CD4-positive, alpha-beta T cell treated with Interleukin-15 for 4 hours (primary cell): ENCODE measurements around the gene CAPN3.

Experiments
- DNase-seq: peaks from one replicate; pipeline ENCODE4 v3.0.0-alpha.2; 2020; ENCODE audit warnings: low spot score

Gene CAPN3

DNA sequence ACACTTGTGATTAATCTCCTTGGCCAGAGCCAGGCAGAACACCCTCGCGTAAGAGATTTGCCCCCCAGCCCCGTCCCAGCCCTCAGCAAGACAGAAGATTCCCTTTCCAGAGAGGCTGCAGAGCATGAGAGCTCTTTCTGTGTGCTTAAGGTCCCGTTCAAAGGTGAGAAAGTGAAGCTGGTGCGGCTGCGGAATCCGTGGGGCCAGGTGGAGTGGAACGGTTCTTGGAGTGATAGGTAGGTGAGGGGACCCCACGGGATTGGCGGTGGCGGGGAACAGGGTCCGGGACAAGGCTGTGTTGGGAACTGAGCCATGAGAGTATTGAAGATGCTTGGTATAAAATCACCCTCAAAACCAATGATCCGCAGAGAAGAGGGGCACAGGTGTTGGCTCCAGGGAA lies 34.8 kb downstream of the CAPN3 start:
- DNase-seq: no peak

DNA sequence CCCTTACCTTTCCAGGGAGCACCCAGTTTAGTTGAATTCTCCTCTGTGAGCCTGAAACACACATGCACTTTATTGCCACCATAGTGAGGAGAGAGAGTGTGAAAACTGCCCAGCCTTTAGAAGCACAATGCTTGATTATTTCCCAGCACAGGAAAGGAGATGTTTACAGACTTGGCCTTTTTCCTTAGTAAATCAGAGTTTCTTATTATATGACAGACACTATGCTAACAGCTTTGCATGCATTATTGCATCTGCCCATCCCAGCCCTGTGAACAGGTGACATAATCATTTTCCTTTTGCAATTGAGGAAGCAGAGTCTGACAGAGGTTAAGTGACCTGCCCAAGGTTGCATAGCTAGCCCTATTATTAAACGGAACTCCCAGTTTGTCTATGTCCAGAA lies 36.5 kb downstream of the CAPN3 start:
- no peak for DNase-seq

DNA sequence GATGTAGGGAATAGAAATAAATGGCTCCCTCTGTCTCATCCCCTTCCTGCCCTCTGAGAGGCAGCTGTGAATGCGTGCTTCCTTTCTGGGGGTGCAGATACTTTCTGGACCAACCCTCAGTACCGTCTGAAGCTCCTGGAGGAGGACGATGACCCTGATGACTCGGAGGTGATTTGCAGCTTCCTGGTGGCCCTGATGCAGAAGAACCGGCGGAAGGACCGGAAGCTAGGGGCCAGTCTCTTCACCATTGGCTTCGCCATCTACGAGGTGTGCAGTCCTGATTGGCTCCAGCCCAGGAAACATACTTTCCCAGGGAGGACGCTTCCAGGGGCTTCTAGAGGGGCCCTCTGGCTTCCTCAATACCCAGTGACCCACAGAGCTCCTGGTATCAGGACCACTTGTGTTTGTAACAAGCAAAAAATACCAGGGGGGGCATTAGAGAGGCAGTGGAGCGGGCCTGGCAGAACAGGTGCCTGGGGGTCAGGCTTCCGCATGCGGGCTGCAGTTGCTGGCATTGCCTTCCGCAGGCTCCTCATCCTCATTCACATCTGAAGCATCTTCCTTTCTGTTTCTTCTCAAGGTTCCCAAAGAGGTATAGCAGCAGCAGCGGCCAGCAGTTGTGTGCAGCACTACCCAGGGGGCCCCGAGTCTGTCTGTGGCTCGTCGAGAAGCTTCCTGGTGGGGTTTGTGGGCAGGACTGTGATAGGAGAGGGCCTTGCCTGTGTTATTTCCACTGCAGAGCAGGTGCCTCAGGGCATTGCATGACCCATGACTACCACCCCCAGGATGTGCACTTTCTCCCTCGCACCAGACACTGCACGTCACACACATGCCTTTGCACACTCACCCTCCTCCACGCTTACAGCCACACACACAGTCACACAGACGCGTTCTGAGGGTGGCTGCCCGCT lies 42.5 kb downstream of the CAPN3 start:
- DNase-seq: no peak

- DNase-seq: no peak
Observed at GRCh38 chr15:42402455-42403205, 43.3 kb downstream of the CAPN3 start.

DNA sequence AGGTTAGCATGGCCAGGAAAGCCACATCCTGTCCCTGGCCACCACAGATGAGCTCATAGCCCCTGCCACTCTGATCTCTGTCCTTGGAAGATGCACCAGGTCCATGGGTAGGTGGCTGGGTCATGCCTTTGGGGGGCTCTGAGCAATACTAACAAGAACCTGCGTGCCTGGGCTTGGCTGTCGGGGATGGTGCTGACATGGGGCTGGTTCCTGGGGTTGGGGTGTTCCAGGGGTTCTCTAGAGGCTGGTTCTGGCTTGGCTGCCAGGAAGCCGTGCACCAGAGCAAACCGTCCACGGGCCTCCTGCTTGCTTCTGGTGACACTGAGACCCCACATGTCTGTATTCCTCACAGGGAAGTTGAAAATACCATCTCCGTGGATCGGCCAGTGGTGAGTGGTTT lies 44.1 kb downstream of the CAPN3 start:
- DNase-seq: no peak

DNA sequence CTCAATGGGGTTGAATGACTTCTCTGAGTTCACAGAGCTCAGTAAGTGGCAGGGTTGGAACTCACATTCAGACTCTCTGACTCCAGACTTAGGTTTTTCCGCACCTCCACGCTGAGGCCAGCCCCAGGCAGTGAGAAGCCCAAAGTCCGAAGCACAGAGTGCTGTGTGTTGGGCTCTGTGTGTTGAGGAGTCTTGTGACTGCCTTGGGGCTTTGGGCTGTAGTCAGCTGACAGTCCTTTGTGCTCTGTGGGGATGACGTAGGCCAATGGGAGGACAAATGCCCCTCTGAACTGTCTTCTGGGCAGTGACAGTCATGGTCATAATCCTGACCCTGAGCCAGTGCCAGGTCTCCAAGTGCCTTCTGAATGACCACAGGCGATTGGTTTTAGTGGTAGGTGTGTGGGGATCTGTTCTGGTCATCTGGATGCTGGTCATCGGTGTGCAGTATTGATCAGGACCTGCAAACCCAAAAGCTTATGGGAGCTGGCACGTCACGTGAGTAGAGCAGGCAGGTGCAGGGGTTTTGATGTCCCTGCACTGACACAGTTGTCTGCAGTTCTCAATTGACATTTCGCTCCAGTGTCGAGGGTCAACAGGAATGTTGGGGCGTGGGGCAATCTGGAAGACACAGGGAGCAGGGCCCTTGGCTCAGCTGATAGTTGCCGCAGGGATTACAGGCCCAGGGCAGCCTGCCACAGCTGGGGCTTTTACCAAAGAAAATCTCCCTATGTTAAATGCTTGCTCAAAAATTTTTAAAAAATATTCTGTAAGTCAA lies 45.3 kb downstream of the CAPN3 start:
- no peak for DNase-seq

DNA sequence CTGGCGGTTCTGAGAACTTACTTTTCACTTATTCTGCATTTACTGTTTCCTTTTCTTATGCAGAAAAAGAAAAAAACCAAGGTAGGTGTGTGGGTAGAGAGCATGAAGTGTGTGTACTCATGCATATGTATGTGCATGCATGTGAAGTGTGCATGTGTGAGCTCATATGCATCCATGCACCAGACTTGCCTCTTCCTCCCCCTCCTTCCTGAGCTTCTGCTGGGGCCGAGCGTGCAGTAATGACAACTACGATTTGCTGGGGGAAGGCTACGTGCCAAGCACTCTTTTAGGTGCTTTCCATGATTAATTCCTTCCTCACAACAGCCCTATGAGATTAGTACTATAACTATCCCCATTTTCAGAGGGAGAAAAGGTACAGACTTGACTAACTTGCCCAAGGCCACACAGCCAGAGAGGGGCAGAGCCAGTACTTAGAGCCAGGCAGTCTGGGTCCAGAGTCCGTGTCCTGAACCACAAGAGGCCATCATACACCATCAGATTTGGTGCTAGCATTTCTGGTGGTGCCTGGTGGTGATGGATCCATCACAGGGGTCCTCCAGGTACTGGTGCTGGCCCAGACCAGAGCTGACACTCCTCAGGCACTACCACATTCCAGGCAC lies 46.7 kb downstream of the CAPN3 start:
- DNase-seq: no peak

DNA sequence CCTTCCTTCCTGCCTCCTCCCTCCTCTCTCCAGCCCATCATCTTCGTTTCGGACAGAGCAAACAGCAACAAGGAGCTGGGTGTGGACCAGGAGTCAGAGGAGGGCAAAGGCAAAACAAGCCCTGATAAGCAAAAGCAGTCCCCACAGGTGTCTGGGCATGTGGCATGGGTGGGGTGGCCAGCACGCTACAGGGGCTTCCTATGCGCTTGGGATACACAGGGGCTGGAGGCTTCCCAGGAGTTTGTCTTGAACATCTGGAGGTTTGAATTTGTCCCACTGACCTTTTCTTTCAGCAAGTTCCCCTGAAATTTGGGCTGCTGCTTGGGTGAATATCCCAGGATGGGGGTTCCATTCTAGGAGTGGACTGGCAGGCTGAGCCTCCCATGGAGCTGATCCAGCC lies 48.9 kb downstream of the CAPN3 start:
- DNase-seq: no peak

DNA sequence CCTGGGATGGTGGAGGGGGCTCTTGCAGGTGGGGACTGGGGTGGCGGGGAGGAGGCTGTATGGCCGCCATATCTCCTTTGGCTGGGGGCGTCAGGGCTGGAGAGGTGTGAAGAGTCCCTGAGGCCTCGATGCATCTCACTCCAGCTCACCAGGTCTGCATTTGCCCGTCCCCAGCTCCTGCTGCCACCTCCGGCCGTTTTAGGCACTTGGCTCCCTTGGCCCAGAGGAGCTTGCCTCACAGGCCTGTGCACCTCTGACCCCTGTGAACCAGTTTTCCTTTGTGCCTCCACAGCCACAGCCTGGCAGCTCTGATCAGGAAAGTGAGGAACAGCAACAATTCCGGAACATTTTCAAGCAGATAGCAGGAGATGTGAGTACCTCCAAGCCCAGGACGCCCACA lies 49.7 kb downstream of the CAPN3 start:
- DNase-seq: no peak

DNA sequence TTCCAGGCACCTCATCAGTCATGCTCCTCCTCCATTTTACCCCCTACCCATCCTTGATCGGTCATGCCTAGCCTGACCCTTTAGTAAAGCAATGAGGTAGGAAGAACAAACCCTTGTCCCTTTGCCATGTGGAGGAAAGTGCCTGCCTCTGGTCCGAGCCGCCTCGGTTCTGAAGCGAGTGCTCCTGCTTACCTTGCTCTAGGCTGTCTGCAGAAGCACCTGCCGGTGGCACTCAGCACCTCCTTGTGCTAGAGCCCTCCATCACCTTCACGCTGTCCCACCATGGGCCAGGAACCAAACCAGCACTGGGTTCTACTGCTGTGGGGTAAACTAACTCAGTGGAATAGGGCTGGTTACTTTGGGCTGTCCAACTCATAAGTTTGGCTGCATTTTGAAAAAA lies 52.6 kb downstream of the CAPN3 start:
- DNase-seq: no peak

- no peak for DNase-seq
Observed at GRCh38 chr15:42413920-42414319, 54.6 kb downstream of the CAPN3 start.

- DNase-seq: no peak
Observed at GRCh38 chr15:42419369-42419768, 60.1 kb downstream of the CAPN3 start.

DNA sequence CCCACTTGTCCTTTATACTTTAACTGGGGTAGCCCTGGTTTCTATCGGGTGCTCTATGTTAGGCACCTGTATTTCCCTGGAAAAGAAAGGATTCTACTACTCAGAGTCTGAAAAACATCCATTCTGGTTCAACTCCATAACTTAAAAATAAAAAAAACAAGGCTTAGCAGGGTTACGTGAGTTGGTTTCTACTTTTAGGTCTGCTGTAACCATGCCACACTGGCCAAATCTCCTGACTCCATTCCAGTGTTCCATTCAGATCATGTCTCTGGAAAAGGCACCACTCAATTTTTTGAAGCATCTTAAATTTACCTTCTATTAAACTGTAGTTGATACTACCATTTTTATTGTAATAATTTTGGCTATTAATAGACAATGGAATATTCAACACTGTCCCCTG lies 62.1 kb downstream of the CAPN3 start:
- no peak for DNase-seq

DNA sequence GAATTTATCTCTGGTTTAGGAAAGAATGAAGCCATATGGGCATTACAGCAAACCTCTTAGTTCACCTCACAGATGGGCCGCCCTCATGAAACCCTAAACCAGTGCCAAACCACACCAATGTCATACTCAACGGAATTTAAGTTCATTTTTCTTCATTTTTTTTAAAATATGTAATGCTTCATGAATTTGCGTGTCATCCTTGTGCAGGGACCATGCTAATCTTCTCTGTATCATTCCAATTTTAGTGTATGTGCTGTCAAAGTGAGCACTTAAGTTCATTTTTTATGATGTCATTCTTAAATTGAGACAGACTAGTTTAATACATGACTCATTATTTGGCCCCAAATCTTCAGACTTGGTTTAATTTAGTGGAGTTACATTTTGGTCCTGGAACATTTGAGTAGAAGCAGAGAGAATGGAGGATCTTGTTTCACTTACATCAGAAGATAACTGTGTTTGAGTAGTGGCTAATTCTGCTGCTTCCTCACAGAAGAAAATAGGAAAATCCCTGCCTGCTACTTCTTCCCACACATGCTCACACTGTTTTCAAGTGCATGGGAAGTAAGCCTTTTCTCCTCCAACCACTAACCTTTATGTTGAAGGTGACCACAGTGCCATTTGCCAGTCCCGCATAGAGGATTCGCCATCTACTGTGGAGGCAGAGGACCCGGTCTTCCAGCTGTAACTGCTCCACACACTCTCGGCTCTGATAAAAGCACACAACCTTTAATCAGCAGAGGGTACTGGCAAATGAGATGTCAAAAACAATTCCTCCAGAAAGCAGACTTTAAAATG lies 68.3 kb downstream of the CAPN3 start:
- DNase-seq: no peak

- no peak for DNase-seq
Observed at GRCh38 chr15:42444415-42445063, 85.2 kb downstream of the CAPN3 start.

- no peak for DNase-seq
Observed at GRCh38 chr15:42445551-42445950, 86.2 kb downstream of the CAPN3 start.

GRCh38 chr15:42447599-42447998 lies 88.3 kb downstream of the CAPN3 start:
- DNase-seq: no peak

- DNase-seq: no peak
Observed at GRCh38 chr15:42448281-42448680, 89.0 kb downstream of the CAPN3 start.

- no peak for DNase-seq
Observed at GRCh38 chr15:42449770-42450424, 90.6 kb downstream of the CAPN3 start.

- DNase-seq: no peak
Observed at GRCh38 chr15:42450425-42450790, 91.1 kb downstream of the CAPN3 start.
